MCF 10A (cell line): ENCODE results near the gene PERP. TPM values are rescaled to one million over a fixed set of nuclear protein-coding genes. Genes with fewer than 3 reads are reported as not detected.
"Not testable (repeated sequence)": the region's sequence is repeated elsewhere in the genome, so short reads cannot be mapped to it uniquely, and the experiment has no call there.

Source experiments
- BruUV-seq: library from RNA; stranded (reverse); fragments of 400-500 nt; replicated peaks from 2 replicates; lab custom pipeline; 2021; lab: Mats Ljungman, UMichigan
- CTCF ChIA-PET: fragments of 300-600 bp; sonication (Branson Sonifier 250); formaldehyde crosslinking; extraction: SDS; loops from one replicate; lab custom pipeline; 2021; ENCODE audit warnings: antibody characterized with exemption, inconsistent platforms; lab: Yijun Ruan, JAX
- POLR2A ChIA-PET: fragments of 300-600, 350-650 bp; sonication (Branson Sonifier 250); formaldehyde crosslinking; extraction: SDS; loops from one replicate; lab custom pipeline; 2020; ENCODE audit warnings: antibody characterized with exemption, inconsistent platforms; lab: Yijun Ruan, JAX
- DNase-seq: peaks from one replicate; pipeline ENCODE4 v3.0.0-alpha.2; 2018; ENCODE audit not compliant: unreplicated experiment
- H3K27ac Mint-ChIP-seq: one replicate; pipeline ENCODE4 v1.8.0; 2022; ENCODE audit warnings: mild to moderate bottlenecking, low read depth, mixed read lengths; ENCODE audit not compliant: unreplicated experiment
- H3K27me3 Mint-ChIP-seq: one replicate; pipeline ENCODE4 v1.8.0; 2022; ENCODE audit warnings: mixed read lengths; ENCODE audit not compliant: insufficient read depth, unreplicated experiment
- H3K36me3 Mint-ChIP-seq: one replicate; pipeline ENCODE4 v1.8.0; 2022; ENCODE audit warnings: mild to moderate bottlenecking, moderate library complexity, mixed read lengths; ENCODE audit not compliant: insufficient read depth, unreplicated experiment
- H3K4me1 Mint-ChIP-seq: one replicate; pipeline ENCODE4 v1.8.0; 2022; ENCODE audit warnings: mixed read lengths; ENCODE audit not compliant: insufficient read depth, unreplicated experiment
- H3K4me3 Mint-ChIP-seq: one replicate; pipeline ENCODE4 v1.8.0; 2022; ENCODE audit warnings: mild to moderate bottlenecking, moderate library complexity, mixed read lengths; ENCODE audit not compliant: unreplicated experiment
- H3K9me3 Mint-ChIP-seq: one replicate; pipeline ENCODE4 v1.8.0; 2022; ENCODE audit warnings: mixed read lengths; ENCODE audit not compliant: unreplicated experiment
- CTCF ChIP-seq: fragments of 200-600 bp; IDR thresholded peaks from one replicate; pipeline ENCODE4 v1.8.0; 2022; ENCODE audit warnings: antibody characterized with exemption, mild to moderate bottlenecking; ENCODE audit not compliant: unreplicated experiment
- intact Hi-C: fragments of 100-400 bp; cut with micrococcal nuclease; formaldehyde crosslinking; loops from 2 replicates; pipeline ENCODE4 v1.14.1; 2022
- total RNA-seq: library from RNA; stranded (reverse); gene quantifications from 2 replicates; pipeline ENCODE4 v1.2.3, GENCODE V29; 2022

Gene PERP
- total RNA-seq, 1 experiment from 2014 or later, result 120 TPM

GRCh38 chr6:138119976-138120375, 12.8 kb upstream of the PERP start:
- CTCF ChIA-PET, result no interaction called here
- no peaks in the 10 kb centered on the region for H3K9me3 Mint-ChIP-seq
- intact Hi-C loops, result loop anchor here (10.0 kb wide), 1 partner anchor 1245 kb away; no protein-coding TSS in a partner anchor
- H3K4me1 Mint-ChIP-seq, result no peaks in the 10 kb centered on the region
- POLR2A ChIA-PET, result interaction anchor here (0.7 to 0.8 kb wide), 2 partner anchors 284 to 680 kb away, joined by 3 to 6 read pairs; partner anchors contain the start of gene HEBP2
- no peak for DNase-seq
- H3K36me3 Mint-ChIP-seq, result no peaks in the 10 kb centered on the region
- no peak overlapping the region for H3K4me3 Mint-ChIP-seq
- peaks cover 30% of the 10 kb centered on the region for H3K27me3 Mint-ChIP-seq
- TF ChIP-seq CTCF, result no peak
- BruUV-seq, result no TSS peak
- H3K27ac Mint-ChIP-seq, result no peak overlapping the region

- POLR2A ChIA-PET, H3K4me1 Mint-ChIP-seq, H3K9me3 Mint-ChIP-seq, H3K27ac Mint-ChIP-seq, H3K4me3 Mint-ChIP-seq, BruUV-seq, H3K36me3 Mint-ChIP-seq, DNase-seq: not testable (repeated sequence)
- CTCF ChIA-PET, result interaction anchor here (1.2 to 1.3 kb wide), 3 partner anchors 118 to 401 kb away, joined by 3 to 4 read pairs (median 4); no protein-coding TSS in a partner anchor
- intact Hi-C loops, result loop anchor here (10.0 kb wide), 1 partner anchor 1246 kb away; no protein-coding TSS in a partner anchor
- H3K27me3 Mint-ChIP-seq, result peaks cover 38% of the 10 kb centered on the region
These were observed 12.0 kb upstream of the PERP start for GRCh38 chr6:138119229-138119628.

GRCh38 chr6:138117376-138117914, 10.2 kb upstream of the PERP start:
- intact Hi-C loops, result loop anchor here (2.0 to 10.0 kb wide), 4 partner anchors 169 to 1247 kb away; partner anchors contain the start of gene HEBP2
- Mint-ChIP-seq H3K27ac (no peak overlapping the region), H3K27me3 (peaks cover 39% of the 10 kb centered on the region), H3K4me1 (no peaks in the 10 kb centered on the region), H3K36me3 (no peaks in the 10 kb centered on the region), H3K4me3 (no peak overlapping the region), H3K9me3 (no peaks in the 10 kb centered on the region)
- ChIA-PET POLR2A (interaction anchor here (0.7 to 1.8 kb wide), 5 partner anchors 11 to 309 kb away, joined by 3 to 6 read pairs (median 3); no protein-coding TSS in a partner anchor), CTCF (interaction anchor here (0.6 to 4.9 kb wide), 21 partner anchors 9 to 649 kb away, joined by 3 to 33 read pairs (median 5); no protein-coding TSS in a partner anchor)
- DNase-seq, result no peak
- no TSS peak for BruUV-seq
- no peak for TF ChIP-seq CTCF

- POLR2A ChIA-PET, result interaction anchor here (0.7 to 1.8 kb wide), 6 partner anchors 10 to 310 kb away, joined by 3 to 6 read pairs (median 4); no protein-coding TSS in a partner anchor
- no peaks in the 10 kb centered on the region for H3K36me3 Mint-ChIP-seq
- CTCF ChIA-PET, result interaction anchor here (0.6 to 4.9 kb wide), 49 partner anchors 9 to 1077 kb away, joined by 3 to 40 read pairs (median 4); partner anchors contain the start of gene HEBP2
- H3K27me3 Mint-ChIP-seq, result peaks cover 31% of the 10 kb centered on the region
- H3K4me3 Mint-ChIP-seq, result no peak overlapping the region
- TF ChIP-seq CTCF, result no peak
- BruUV-seq, result no TSS peak
- no peaks in the 10 kb centered on the region for H3K9me3 Mint-ChIP-seq
- intact Hi-C loops, result loop anchor here (1.0 to 10.0 kb wide), 7 partner anchors 170 to 1248 kb away; partner anchors contain the start of gene HEBP2
- no peak for DNase-seq
- H3K4me1 Mint-ChIP-seq, result no peaks in the 10 kb centered on the region
- H3K27ac Mint-ChIP-seq, result no peak overlapping the region
These were observed 9.4 kb upstream of the PERP start for GRCh38 chr6:138116661-138116999.
